ENCODE results near the gene BYSL. TPM values are rescaled to one million over a fixed set of nuclear protein-coding genes. Genes with fewer than 3 reads are reported as not detected.

The BYSL gene, protein sequence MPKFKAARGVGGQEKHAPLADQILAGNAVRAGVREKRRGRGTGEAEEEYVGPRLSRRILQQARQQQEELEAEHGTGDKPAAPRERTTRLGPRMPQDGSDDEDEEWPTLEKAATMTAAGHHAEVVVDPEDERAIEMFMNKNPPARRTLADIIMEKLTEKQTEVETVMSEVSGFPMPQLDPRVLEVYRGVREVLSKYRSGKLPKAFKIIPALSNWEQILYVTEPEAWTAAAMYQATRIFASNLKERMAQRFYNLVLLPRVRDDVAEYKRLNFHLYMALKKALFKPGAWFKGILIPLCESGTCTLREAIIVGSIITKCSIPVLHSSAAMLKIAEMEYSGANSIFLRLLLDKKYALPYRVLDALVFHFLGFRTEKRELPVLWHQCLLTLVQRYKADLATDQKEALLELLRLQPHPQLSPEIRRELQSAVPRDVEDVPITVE
- 8.4 TPM for total RNA-seq
- long read RNA-seq, transcript BYSL-201 (7 exons, 2,029 nt) = major isoform, 8 of 11 reads
- long read RNA-seq, partial matches to known transcripts = 2 of 11 reads
- long read RNA-seq, other reads (novel, unspliced or antisense) = 1 of 11 reads

DNA sequence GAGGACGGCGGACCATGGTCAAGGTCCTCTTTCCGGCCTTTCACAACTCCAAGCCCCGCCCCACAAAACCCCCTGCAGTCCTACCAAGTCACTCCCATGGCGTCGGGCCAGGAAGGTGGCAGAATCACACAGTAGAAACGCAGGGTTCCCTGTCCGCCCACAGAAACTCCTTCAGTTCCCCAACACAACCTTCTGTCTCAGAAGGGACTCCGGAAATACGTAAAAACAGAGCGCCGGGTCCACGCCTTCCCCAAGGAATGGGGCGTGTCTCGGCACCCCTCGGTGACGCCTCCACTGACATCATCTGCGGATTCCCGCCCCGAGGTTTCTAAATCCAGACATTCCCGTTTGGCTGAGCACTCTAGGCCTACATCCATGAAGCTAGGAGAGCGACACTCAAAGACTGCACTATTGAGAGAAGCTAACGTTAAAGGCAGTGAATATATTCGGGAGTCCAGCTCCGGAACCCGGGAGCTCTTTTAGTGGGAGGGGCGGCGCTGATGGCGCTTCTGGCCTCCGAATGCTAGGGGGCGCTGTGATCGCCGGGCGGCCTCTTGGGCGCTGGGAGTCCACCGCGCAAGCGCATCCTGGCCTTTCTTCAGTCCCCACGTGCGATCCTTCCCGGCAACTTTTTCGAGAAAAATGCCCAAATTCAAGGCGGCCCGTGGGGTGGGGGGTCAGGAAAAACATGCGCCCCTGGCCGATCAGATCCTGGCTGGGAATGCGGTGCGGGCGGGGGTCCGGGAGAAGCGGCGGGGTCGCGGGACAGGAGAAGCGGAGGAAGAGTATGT is at the start of gene BYSL, which contains the start of gene MED20:
TSS of gene BYSL (plus strand) at position 579 of the 791 bp plus-strand sequence. CDS start at position 643, 64 bp downstream.
TSS of gene MED20 (minus strand) at position 219 of the 791 bp plus-strand sequence. CDS start at position 98, 121 bp downstream.
- intact Hi-C loops (cut with micrococcal nuclease) = loop anchor here (5.0 kb wide), 1 partner anchor 129 kb away; no protein-coding TSS in a partner anchor
- peak; percentile 99 for ATAC-seq
- DNase-seq = peak; percentile 95

GRCh38 chr6:41871691-41872090 is 49.6 kb upstream of the BYSL start:
- intact Hi-C loops (cut with micrococcal nuclease) = no loop called here
- DNase-seq (no peak), ATAC-seq (no peak)

DNA sequence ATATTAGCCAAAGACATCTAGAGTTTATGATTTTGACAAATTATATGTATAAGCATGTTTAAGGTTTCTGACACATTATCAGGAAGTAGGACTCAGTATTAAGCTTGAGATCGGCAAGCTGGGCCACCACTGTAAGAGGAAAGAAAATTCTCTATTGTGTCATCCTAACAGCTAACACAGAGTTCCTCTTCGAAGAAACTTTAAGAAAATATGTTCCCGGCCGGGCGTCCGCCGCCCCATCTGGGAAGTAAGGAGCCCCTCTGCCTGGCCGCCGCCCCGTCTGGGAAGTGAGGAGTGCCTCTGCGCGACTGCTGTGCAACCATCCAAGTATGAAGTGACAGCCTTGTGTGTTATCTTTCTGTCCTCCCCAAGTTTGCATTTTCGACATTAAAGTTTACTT is 49.2 kb upstream of the BYSL start:
- intact Hi-C loops (cut with micrococcal nuclease) = no loop called here
- ATAC-seq = no peak
- no peak for DNase-seq

DNA sequence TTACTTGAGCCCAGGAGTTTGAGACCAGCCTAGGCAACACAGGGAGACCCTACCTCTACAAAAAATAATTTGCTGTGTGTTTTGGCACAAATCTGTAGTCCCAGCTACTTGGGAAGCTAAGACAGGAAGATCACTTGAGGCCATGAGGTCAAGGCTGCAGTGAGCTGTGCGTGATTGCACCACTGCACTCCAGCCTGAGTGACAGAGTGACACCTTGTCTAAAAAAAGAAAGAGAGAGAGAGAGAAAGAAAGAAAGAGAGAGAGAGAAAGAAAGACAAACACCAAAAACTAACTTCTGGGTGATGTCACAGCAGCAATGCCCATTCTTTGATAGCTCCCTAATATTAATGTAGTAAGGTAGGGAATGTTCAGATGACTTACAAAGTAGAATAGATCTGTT is 46.6 kb upstream of the BYSL start:
- DNase-seq = no peak
- no peak for ATAC-seq
- intact Hi-C loops (cut with micrococcal nuclease) = no loop called here

- DNase-seq = no peak
- intact Hi-C loops (cut with micrococcal nuclease) = no loop called here
These were observed 44.1 kb upstream of the BYSL start for GRCh38 chr6:41877051-41877680.

GRCh38 chr6:41878246-41878645 is 43.1 kb upstream of the BYSL start:
- intact Hi-C loops (cut with micrococcal nuclease) = no loop called here
- ATAC-seq = no peak
- DNase-seq = no peak

More at GRCh38 chr6:41877051-41877680, 44.1 kb upstream of the BYSL start:
- ATAC-seq = no peak

- intact Hi-C loops (cut with micrococcal nuclease) = no loop called here
- DNase-seq = no peak
- no peak for ATAC-seq
These were observed 42.3 kb upstream of the BYSL start for GRCh38 chr6:41878961-41879405.

DNA sequence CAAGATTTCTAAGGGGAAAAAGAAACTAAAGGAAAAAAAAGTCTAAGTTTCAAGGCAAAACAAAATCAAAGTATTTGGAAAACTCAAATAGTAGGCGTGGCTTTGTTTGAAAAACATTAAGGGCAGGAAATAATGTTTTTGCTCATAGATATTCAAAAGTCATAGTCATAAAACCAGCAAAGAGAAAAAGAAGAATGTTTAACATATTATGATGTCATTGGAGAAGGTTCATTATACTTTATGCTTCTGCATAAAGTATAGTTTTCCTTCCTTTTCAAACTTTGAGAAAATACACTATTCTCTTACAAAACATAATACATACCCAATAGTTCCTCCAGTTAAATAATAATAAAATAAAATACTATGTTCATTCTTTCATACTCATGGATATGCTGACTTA is 39.8 kb upstream of the BYSL start:
- intact Hi-C loops (cut with micrococcal nuclease) = no loop called here
- ATAC-seq (no peak), DNase-seq (no peak)

DNA sequence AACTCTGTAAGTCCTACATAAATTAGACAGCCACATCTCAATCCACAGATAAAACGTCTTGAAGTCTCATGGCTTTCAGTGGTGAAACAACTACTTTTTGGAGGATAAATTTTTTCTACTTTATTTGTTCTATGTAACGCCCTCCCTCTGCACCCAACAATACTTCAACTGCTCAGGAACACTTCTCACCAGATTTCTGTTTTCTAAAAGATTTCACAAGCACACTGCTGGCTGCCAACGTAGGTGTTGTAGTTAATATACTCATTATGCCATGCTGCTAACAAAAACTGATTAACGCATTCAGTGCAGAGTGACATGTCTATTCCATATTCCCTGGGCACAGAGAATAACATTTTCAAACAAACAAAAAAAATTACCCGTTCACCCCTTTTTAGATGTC is 36.3 kb upstream of the BYSL start:
- intact Hi-C loops (cut with micrococcal nuclease) = no loop called here
- DNase-seq (no peak), ATAC-seq (no peak)

DNA sequence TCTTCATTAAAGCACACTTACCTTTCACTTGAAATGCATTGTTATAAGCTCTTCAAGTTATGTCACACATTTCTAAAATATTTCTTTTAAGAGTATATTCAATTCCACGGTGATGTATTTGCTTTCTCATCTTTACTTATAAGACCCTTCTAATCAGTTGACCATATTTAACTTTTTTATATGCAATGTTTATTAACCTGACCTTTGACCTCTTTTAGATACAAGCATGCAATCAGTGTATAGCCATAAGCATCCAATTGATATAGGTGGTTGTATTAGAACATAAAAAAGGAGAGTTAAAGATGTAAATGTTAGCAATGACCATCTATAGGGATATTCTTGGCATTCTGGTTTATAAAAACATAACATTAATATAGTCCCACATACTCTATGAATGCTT is 35.4 kb upstream of the BYSL start:
- ATAC-seq = no peak
- DNase-seq = no peak
- intact Hi-C loops (cut with micrococcal nuclease) = no loop called here

- no peak for ATAC-seq
- intact Hi-C loops (cut with micrococcal nuclease) = no loop called here
- DNase-seq = no peak
These were observed 34.0 kb upstream of the BYSL start for GRCh38 chr6:41887331-41887751.

DNA sequence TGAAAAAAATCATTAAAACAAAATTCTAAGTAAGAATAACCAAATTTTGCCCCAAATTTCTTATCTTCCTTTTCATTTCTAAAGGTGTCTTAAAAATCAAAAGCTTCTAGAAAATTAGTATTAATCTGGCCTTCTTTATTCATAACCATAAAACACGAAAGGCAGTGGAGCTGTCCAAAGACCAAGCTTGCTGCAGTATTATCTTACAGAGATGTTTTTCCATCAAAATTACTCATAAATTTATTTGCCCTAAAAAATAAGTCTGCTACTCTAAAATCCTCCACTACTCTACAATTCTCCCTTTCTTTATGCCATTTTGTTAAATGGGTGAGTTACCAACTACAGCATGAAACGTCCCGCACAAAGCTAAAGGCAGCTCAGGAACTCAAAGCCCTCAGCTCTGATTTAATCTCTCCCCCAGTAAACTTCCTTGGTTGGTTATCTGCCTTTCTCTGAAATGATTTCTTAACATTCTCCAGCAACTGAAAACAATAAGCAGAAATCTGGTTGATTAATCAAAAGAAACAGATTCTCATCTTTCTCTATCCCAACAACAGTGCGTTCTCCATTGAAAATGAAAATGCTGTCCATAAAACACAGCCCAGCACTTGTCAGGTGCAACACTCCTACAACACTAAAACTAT is 28.3 kb upstream of the BYSL start:
- ATAC-seq (no peak), DNase-seq (no peak)
- intact Hi-C loops (cut with micrococcal nuclease) = no loop called here

DNA sequence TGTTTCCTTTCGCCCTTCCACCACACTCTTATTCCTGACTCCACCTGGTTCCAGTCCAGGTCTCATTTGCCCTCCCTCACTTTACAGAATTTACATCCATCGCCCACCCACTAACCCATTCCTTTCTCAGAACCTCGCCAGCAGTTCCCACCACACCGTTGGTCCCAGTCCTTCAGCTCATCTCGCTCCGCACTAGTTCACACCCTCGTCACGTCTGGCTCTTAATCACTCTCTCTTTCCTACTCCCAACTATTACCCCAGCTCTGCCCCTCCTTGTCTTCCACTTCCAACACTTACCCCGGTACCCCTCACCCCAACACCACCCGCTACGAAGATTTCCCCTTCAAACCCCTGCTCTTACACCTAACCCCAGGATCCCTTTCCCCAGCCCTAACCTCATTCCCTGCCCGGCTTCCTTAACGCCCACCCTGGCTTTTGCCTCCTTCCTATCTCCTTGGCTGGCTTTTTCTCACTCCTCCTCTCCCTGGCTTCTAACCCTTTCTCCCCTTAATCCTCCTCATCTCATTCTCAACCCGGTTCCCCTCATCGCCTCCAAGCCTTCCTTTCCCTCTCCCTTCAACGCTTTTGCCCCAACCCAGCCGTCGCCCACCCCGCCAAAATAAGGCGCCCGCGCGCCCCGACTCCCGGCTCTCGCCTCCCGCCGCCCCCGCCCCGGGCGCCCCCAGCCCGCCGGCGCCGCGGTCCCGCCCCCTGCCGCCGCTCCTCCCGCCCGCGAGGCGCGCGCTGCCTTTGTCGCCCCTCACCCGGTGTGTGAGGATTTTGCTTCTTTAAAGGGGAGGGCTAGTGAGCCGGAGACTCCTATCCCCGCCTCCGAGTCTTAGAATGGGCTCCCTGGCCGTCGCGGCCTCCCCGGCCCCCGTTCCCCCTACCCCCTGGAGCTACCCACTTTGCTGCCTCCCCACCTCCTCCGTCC is 26.7 kb upstream of the BYSL start:
- intact Hi-C loops (cut with micrococcal nuclease) = no loop called here
- DNase-seq (no peak), ATAC-seq (peak; percentile 74)

DNA sequence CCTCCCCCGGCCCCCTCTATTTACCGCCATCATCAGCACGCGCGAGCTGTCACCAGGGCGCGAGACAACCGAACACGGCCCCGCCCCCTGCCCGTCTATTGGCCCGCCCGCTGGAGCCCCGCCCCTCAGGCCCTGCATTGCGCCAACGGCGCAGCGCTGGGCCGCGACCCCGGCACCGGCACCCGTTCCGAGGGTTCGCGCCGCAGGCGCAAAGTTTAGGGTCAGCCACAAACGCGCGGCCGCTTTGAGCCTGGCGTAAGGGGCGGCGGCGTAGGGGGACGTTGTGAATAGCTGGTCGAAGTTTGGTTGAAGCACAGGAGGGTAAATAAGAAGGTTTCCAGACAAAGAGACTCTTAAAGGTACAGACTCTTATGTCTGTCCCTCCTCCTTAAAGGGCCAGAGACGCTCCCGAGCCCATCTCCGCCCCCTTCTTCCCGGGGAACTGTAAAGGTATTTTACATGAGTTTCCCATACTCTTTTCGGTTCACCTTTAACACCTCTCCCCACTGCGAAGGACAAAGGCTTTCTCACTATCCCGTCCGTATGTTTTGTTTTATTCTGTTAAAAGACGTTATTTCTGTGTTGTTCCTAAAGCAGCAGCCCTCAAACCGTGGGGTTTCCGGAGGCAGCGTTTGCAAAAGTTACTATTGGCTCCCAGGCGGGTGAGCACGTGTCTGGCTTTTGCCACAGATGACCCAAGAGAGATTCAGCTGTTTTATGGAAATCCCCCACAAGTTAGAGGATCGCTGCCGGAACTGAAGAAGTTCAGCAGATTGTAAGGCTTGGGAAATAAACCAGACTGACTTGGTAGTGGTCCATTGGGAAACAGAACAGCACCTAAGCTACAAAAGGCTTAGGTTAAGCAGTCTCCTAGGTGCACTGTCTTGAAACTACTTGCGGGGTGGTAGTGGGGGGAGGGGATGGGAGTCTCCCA is 25.7 kb upstream of the BYSL start, which contains the start of gene USP49:
TSS of gene USP49 (minus strand) at position 76 of the 934 bp plus-strand sequence. CDS start 88,392 bp downstream, outside the sequence.
- intact Hi-C loops (cut with micrococcal nuclease) = no loop called here
- DNase-seq (peak; percentile 94), ATAC-seq (peak; percentile 99)

DNA sequence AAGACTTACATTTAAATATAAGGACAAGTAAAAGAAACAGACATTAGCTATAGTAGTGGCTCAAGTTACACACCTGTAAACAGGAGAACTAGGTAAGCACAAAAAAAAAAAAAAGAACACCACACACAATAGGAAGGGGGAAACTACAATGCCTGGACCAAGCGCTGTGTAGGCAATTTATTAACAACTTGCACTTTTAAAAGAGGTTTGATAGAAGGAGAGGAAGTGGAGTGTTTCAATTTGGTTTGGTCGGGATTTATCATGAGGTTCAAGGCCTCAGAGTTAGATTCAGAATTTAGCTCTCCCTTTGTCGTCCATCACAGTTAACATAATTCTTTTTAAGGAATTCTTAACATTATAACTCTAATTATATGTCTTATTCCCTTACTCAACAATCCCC is 25.0 kb upstream of the BYSL start:
- DNase-seq (no peak), ATAC-seq (no peak)
- intact Hi-C loops (cut with micrococcal nuclease) = no loop called here

DNA sequence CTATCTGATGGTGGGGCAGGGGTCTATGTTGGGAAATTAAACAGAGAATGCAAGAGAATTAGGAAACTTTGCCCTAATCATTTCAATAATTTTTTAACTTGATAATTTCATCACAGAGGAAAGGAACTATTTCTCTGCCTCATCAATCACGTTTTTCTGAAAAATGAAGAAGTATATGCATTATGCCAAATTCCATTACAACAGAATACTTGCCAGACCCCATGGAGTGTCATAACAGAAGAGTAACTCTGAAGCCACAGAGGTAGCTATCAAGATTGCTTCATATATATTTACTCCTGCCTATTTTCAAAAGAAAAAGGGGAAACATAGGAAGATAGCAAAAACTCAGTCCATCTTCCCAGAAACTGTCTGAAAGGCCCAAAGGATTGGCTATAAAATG is 20.4 kb upstream of the BYSL start:
- intact Hi-C loops (cut with micrococcal nuclease) = no loop called here
- no peak for ATAC-seq
- no peak for DNase-seq
